HG03460 (cell line): Measurements from ENCODE around the gene TRIM2.

ENCODE experiments used
- ATAC-seq: cut with Tn5 transposase; IDR thresholded peaks from one replicate; pipeline ENCODE4 v1.9.1; 2021; ENCODE audit not compliant: unreplicated experiment

The TRIM2 gene

DNA sequence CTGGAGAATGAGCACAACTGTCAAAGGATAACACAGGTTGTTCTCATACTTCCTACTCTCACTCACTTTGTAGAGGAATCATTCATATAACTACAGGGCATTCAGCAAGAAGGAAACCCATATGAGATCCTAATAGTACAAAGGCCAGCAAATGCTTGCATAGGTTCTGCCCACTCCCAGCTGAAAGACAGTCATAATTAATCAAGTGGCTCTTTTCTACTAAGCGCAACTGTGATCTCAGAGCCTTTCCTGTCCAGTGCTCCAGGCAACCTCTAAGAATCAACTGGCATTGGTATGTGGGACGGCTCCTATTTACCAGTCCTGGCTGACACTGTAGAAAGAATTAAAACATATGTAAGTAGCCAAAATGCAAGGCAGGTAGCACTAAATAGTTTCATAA is 121.3 kb downstream of the TRIM2 start:
- no peak for ATAC-seq

GRCh38 chr4:153326513-153326912 is 122.3 kb downstream of the TRIM2 start:
- ATAC-seq, result no peak

DNA sequence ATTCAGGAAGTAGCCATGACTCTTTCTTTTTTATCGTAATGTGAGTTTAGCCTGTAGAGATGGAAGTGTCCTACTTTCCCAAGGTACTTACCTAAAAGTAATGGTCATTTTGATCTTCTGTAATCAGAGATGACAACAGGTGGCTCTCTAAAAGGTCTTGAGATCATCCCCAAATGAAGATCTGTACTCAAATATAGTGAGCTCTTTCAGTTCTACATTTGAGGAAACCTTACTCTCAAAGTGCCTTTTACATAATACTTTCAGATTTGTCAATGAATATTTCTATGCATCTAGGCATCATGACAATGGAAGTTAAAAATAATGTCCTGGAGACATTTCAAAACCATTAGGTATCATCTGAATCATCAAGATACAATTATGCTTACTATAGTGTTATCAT is 123.0 kb downstream of the TRIM2 start:
- ATAC-seq, result no peak

- ATAC-seq, result no peak
Observed at GRCh38 chr4:153332936-153333335, 128.7 kb downstream of the TRIM2 start.

GRCh38 chr4:153333874-153334273 is 129.6 kb downstream of the TRIM2 start:
- ATAC-seq, result no peak

DNA sequence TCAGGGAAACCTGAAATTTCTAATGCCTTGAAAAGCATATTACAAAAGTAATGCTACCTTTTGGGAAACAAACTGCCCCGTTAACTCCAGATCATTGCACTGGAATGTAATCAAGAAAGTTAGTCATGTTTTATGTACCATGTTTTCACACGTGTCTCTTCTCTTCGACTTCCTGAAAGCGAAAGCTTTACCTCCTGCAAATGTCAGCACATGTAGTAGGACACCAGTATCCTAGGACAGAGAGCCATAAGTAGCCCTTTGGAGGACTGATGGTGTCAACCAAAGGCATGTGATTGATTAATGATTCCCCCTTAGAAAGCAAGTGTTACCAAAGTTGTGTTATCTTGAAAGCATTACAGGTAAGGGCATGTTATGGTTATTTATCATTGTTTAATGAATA is 131.4 kb downstream of the TRIM2 start:
- no peak for ATAC-seq

DNA sequence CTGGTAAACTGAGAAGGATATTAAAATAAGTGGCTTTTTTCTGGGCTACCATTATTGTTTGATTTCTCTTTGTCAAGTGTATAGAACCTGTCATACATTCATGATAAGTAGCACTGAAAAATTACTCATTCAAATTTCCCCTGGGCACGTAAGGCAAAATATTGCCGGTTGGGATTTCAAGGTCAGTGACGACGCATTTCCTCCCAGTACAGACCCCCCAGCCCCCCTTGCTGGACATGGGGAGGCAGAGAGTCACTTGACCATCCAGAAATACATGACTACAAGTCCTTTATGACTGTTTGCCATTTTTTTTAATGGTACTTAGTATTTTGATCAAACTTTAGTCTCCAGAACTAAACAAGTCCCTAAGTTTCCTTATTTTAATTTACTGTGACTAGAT is 133.4 kb downstream of the TRIM2 start:
- ATAC-seq, result no peak

DNA sequence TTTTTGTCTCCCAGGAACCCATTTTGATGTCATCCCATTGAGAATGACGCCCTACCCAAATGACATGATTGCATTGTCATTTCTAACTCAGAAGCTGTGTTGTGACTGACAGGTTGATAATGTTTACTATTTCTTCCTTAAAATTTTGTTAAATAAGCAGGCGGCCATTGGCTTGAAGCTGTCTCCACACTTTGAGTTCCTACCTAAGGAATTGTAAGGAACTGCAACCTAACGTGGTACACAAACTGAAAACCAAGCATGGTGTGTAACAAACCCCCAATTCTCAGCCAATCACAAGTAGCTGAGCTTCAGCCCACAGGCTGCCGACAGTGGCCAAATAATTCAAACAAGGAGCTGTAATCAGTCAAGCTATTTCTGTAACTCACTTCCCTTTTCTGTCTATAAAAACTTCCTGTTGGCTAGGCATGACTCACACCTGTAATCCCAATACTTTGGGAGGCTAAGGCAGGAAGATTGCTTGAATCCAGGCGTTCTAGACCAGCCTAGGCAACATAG is 137.4 kb downstream of the TRIM2 start:
- no peak for ATAC-seq

GRCh38 chr4:153342751-153343552 is 138.7 kb downstream of the TRIM2 start:
- no peak for ATAC-seq

DNA sequence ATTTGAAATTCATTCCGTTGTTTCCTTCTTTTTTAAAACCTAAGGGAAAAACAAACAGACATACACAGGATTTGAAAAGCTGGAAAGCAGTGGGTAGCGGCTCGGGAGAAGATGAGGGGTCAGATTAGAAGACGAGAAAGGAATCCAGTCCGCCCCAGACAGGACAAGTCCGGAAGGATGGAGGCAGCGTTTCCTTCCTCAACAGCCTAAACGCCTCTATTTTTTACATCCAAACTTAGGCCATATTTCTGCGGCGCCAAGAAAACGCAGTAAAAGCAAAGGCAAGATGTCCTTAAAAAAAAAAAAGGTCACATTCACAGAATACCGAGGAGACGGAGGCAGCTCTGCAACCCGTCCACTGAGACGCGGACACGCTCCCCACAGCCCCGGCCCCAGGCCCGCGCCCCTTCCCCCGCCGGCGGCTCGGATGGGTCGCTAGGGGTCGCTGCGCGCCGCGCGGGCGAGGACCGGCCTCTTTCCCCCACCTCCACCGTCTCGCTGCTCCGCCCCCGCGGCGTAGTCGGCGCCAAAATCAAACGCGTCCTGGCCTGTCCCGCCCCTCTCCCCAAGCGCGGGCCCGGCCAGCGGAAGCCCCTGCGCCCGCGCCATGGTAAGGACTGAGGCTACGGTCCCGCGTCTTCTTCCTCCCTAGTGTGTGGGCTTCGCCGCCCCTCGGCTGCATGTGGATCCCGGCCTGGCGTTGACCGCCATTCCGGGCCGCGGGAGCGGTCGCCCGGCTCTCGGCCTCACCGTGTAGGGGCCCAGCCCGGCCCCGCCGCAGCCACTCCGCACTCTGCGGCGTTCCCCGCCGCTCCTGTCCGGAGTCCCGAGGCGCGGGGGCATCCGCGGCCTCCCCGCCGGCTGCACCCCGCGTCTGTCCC is 140.1 kb downstream of the TRIM2 start, which contains the start of gene MND1:
Gene MND1, plus strand, starts transcription at position 558 of the 881 bp plus-strand sequence. Its CDS starts 50 bp downstream, at position 608.
- peak; percentile 74 for ATAC-seq

GRCh38 chr4:153345012-153345981 is 141.1 kb downstream of the TRIM2 start:
- peak; percentile 39 for ATAC-seq

- ATAC-seq, result no peak
Observed at GRCh38 chr4:153346031-153346430, 141.8 kb downstream of the TRIM2 start.

GRCh38 chr4:153346563-153346962 is 142.3 kb downstream of the TRIM2 start:
- no peak for ATAC-seq

DNA sequence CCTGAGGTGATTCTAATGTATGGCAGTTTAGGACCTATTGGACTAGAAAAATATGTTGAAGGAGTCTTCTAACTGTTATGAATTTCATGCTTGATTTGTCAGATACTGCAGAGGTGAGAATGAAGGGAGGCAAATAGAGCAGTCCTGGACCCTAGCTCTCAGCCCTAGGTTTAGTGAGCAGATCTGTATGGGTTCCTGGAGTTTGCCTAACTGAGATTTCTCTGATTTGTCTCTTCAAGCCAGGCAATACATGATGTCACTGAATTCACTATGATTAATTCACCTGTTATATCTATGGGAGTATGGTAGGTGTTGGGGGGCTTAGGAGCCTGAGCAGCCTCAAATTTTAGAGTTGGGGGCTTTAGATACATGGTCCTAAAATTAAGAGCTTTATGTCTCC is 142.9 kb downstream of the TRIM2 start:
- no peak for ATAC-seq

GRCh38 chr4:153348006-153348405 is 143.8 kb downstream of the TRIM2 start:
- no peak for ATAC-seq

- ATAC-seq, result no peak
Observed at GRCh38 chr4:153349206-153349805, 145.1 kb downstream of the TRIM2 start.

DNA sequence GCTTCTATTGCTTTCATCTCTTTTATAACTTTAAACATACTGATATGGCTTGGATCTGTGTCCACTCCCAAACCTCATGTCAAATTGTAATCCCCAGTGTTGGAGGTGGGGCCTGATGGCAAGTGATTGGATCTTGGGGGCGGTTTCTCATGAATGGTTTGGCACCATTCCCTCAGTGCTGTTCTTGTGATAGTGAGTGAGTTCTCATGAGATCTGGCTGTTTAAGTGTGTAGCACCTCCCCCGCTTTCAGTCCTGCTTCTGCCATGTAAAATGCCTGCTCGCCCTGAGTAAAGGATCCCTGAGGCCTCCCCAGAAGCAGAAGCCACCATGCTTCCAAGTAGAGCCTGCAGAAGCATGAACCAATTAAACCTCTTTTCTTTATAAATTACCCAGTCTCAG is 157.9 kb downstream of the TRIM2 start:
- no peak for ATAC-seq

DNA sequence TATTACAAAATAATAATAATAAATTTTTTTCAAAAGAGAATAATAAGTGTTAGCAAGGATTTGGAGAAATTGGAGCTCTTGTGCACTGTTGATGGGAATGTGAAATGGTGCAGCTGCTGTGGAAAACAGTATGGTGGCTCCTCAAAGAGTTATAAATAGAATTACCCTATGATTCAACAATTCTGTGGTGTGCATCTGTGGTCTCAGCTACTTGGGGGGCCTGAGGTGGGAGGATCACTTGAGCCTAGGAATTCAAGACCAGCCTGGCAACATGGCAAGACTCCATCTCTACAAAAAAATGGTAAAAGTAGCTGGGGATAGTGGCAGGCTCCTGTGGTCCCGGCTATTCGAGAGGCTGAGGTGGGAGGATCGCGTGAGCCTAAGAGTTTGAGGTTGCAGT is 159.8 kb downstream of the TRIM2 start:
- no peak for ATAC-seq

DNA sequence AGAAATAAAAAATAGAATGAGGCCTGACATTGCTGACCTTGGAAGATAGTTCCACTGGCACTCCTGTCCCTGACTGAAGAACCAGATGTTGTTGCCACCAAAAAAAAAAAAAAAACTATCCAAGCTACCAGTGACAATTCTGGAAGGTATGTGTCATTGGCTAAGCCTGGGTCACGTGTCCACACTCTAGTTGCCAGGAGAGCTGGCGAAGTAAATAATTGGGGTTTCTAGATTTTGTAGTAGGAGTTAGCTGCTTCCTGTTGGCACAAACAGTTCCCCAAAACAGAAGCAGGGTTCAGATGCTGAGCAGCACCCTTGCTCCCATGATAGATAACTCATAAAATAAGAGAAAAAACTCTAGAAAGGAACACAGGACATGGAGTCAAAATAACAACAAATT is 160.8 kb downstream of the TRIM2 start:
- no peak for ATAC-seq

- ATAC-seq, result no peak
Observed at GRCh38 chr4:153366486-153366885, 162.2 kb downstream of the TRIM2 start.
